ENCODE results near the gene LYRM9.
A peak's percentile ranks its signal among the peaks of the same experiment; 100 is the strongest.
"Not testable (repeated sequence)": the region's sequence is repeated elsewhere in the genome, so short reads cannot be mapped to it uniquely, and the experiment has no call there.

The LYRM9 gene

DNA sequence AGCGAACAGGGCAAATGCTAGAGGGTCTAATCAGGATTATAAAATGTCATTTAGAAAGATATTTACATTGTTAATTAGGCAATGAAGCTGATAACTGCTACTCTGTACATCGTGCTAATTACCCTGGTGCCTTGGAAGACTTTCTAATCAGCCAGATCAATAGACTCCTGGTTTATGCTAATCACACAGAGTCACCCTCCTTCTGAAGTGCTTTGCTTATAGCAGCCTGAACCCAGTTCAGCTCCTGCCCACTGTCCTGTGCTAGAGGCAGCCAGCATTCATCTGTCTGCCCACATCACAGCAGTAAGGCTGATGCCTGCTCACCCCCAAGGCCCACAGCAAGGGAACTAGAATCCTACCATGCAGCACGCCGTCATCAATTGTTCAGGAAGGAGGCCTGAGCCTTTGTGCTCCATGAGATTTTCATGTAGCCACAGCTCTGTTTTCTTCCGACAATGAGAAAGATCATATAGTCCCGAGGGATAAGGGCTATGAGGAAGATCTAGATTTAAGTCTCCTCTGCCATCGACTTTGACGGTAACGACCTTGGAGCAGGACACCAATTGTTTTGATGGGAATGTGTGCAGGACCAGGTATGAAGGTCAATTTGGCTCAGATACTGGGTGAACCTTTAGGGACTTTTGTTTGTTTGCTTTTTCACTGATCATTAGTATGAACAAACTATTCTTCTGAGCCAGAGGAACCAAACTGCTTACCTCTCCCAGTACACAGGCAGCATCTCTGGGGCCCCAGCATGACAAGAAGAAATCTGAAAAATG, 12.5 kb upstream of the LYRM9 start:
- DNase-seq = no peak

DNA sequence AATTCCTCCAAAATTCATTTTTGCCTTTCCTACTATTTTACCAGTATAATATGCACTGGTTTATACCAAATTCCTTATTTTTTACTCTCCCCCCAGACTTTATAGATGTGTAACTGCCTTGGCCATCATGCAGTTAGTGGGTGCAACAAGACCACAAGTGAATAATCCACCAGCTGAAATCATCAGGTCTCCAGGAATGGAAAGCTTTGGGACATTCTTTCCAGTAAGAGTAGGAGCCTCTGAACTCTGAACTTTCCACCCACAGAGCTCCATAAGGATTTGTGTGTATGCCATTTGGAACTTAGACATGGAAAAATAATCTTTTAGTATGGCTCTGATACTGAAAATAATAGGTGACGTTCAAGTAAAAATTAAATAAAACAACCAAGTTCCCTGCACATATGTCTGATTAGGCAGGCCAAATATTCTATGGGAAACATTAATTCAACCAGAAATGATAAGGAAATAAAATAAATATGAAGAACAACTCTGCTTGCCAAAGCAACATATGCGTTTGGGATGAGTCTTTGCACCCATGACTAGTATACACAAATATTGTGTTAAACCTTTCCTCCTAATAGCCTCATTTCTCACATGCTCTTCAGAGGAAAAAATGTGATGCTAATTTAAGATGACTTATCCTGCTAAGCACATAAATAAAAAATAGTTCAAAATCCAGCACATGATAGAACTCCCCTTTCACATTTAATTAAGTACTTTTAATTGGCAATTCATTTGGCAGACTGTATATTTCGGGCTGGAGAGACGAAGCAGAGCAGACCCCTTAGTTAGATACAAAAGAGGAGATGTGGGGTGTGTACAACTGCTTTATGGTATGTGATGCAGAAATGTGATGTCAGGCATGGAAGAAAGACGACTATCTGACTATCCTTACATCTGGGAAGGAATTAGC, 11.6 kb upstream of the LYRM9 start:
- DNase-seq = no peak

DNA sequence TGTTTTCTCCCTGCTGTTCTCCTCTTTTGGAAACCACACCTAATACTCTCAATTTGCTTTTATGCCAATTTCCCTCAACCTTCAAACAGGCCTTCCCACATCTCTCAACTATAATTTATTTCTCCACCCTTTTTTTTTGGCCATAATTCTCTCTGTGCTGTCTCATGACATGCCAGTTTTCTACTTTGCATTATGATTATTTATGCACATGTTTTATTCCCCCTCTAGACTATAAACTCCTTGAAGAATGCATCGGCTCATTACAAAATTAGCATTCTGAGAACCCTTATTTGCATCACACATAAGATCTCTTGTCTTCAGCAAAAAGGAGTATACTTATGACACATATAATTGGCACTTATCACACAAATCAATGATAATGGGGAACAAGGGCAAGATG, 10.9 kb upstream of the LYRM9 start:
- no peak for DNase-seq

DNA sequence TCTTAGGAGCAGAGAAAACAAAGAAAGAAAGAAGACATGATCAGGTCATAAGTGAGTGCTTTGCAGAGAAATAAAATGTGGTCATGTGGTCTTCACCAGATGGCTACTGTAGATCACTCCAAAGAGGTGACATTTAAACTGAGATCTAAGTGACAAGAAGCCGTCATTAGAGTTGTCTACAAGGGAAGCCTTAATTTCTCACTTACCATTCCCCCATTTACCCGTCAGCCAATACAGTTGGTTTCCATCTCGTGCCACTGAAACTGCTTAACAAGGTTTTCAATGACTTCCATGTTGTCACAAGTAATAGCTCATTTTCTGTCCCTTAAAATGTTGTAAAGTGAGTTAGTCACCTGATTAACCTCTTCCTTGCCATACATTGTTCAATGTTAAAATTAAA, 6.4 kb upstream of the LYRM9 start:
- DNase-seq = peak; percentile 42

DNA sequence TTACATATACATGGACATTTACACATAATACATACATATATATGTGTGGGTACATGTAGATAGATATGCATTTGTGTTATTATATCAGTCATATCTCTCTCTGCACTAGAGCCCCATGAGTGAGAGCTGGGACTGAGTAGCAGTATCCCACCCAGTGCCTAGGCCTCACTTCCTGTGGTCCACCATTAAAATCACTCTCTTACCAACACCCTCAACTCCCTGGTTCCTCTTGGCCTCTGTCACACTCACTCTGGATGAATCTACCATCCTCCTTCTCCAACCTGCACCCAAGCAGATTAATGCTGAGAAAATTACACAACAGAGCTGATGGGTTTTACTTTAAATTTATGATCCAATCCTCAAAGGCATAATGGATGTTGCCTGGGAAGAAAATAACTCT, 4.9 kb upstream of the LYRM9 start:
- DNase-seq = no peak

DNA sequence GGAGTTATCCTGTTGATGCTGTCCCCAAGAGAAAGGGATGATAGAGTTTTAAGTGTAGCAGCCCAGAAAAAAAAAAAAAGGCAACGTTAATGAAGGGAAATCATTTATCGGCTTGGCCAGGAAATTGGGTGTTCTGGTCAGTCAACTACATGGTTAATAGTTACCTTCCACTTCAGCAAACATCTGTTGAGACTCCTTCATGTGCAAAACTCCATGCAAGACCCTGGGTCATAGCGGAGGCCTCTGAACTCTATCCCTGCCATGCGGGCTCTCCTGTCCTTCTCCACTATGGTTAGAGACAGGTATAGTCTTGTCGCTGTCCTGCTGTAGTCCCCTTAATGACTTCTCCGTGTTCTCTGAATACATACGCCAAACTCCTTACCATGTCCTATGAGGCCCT, 3.5 kb upstream of the LYRM9 start:
- DNase-seq = no peak

DNA sequence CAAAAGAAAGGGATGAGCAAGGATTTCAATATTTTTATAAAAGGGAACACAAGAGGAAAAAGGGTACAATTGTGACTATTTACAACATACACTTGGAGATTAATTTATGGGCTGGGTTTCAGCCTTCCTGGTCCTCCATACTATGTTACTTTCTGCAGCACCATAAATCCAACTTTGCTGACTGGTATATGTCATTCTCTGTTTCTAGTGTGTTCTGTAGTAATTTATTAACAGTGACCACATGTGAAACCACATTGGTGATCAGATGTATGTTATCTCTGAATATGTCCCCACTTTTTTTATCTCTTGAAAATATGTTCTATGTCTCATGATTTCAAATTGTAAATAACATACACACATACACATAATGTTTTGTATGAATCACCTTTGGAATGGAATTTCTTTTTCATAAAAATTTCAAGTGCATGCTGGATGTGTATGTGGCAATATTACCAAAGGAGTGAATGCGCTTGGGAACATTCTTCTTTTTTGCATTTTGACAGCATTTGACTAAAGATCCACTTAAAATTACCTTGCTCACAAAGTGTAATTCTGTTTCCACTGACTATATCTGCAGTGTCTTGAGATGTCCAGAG, 2.9 kb upstream of the LYRM9 start:
- DNase-seq = no peak

DNA sequence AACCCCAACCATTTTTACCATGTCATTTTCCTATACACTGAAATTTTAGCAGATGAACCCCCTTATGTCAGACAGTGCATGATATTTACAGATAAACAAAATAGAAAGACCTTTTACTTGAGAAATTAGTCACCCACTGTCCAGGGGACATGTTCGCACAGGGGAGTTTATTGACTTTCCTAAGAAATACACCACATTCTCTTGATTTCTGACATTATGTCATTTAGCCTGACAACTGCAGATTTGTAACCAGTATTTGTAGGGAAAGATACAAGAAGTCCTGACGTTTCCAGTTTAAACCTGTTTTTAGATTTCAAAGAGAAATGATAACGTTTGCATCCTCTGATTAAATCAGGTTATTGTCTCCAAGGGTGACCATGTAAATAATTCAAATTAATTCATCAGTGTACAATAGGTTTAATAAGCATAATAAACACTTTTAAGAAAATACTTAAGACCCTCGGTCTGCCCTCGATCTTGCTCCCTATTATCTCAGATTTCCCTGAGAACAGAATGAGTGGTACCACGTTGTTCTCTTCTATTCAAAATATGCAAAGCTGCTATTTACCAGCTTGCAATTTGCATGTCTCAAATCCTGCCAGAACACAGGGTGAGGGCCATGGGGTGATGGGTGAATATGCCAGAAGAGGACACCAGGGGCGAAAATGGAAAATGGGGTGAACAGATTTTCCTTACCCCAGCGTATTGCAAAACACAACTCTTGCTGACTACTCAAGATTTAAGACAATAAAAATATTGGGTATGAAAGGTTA, 2.1 kb upstream of the LYRM9 start:
- DNase-seq = no peak

DNA sequence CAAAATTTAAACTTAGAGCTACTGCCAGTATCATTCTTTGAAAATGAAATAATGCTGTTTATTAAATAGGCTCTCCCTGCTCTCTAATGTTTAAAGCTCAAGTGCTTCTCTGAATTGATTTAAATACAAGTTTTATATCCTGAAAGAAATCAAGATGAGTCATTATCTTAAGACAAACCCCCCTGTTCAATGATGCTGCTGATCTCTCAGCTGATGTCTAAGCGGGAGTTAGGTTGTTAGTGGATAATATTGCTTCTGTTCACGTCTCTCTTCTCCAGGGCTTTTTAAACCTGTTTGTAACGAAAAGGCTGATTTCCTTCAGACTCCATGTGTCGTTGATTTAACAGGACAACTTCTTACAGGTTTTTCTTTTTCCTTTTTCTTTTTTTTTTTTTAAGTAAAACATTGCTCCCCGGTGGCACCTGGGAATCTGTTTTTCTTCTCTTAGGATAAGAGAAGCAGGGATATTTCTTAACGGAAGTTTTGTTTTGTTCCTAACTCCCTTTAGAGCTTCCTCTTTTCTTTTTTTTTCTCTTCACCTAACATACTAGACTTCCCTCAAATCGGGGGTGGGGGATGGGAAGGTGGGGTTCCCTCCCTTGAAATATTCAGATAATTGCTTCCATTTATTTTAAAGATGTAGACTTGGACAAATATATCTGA, 807 bp upstream of the LYRM9 start:
- no peak for DNase-seq

DNA sequence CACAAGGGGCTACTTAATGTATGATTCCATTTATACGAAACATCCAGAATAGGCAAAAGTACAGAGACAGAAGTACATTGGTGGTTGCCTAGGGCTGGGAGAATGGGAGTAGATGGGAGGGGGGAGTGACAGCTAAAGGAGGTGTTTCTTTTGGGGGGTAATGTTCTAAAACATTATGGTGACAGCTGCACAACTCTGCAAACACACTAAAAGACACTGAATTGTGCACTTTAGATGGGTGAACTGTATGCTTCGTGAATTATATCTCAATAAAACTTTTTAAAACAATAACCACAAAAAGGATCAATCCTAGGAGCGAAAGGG, 661 bp downstream of the LYRM9 start:
- no peak for DNase-seq

DNA sequence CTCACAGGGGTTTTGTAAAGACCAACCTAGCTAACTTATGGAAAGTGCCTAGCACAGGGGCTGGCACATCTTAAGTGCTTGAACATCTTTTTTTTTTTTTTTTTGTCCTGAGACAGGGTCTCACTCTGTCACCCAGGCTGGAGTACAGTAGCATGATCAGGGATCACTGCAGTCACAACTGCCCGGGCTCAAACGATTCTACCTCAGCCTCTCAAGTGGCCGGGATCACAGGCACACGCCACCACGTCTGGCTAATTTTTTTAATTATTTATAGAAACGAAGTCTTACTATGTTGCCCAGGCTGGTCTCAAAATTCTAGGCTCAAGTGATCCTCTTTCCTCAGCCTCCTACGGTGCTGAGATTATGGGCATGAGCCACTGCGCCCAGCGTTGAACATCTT, 1.3 kb downstream of the LYRM9 start:
- no peak for DNase-seq

DNA sequence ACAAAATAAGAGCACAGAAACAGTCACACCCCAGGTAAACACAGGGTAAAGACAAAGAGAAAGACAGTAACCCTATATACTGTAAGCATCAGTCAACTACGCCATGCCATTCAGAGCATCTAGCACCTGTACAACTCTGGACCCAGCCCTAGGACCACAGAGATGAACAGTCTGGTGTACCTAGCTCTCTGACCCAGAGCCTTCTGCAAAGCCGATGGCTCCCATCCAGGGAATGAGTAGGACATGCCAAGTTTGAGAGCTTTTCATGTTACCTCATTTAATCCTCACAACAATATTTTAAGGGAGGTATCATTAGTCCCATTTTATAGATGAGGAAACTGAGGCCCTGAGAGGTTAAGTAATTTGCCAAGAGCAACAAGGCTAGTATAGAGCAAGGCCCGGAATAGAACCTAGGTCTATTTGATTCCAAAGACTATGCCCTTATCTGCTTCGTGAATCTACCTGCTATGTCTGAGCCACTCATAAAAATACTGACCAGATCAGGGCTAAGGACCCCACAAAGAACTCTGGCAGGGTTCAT, 3.4 kb downstream of the LYRM9 start:
- no peak for DNase-seq

DNA sequence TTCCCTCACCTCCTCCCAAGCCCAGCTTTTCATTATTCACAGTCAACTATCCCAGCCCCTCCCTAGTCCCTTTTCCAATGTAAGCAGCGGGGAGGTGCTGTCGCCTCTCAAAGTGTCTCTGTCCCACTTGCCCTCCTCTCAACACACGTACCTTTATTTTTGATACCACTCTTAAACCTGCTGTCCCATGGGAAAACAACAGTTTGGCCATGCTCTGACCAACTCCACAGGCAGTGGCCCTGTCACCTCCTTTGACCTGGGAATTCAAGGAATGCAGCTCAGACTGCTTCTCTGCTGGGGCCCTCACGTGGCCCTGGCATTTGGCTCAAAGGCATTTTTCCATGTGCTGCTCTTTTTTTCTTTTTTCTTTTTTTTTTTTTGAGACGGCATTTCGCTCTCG, 4.2 kb downstream of the LYRM9 start:
- no peak for DNase-seq

DNA sequence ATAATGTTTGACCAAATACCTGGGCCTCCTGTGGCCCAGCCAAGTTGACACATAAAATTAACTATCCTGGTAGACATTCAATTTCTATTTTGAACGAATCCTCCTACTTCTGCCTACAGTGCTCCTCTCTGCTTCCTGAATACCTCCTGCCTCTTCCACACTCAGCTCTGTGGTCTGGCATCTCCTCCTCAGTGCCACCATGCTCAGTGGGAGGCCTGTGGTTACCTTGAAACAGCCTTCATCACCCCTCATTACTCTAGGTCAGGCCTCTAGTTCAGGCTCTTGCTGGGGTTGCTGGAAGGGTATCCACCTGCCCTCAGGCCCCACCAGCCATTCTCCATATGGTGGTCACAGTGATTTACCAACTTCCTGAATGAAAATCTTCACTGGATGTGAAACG, 5.1 kb downstream of the LYRM9 start:
- DNase-seq = no peak

DNA sequence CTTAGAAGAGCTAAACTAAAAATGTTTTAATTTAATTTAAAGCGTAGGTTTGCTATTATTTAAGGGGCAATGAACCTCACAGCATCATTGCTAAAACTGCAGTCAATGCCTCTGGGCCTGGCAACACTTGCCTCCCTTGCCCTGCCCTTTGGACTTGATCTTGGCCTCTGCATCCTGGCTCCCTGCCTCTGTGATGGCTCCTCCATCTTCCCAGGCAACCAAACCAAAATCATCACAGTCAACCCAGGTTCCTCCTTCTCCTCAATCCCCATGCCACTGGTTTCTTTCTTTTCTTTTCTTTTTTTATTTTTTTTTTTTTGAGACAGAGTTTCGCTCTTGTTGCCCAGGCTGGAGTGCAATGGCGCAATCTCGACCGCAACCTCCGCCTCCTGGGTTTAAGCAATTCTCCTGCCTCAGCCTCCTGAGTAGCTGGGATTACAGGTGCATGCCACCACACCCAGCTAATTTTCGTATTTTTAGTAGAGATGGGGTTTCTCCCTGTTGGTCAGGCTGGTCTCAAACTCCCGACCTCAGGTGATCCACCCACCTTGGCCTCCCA, 6.7 kb downstream of the LYRM9 start:
- not testable (repeated sequence) for DNase-seq

DNA sequence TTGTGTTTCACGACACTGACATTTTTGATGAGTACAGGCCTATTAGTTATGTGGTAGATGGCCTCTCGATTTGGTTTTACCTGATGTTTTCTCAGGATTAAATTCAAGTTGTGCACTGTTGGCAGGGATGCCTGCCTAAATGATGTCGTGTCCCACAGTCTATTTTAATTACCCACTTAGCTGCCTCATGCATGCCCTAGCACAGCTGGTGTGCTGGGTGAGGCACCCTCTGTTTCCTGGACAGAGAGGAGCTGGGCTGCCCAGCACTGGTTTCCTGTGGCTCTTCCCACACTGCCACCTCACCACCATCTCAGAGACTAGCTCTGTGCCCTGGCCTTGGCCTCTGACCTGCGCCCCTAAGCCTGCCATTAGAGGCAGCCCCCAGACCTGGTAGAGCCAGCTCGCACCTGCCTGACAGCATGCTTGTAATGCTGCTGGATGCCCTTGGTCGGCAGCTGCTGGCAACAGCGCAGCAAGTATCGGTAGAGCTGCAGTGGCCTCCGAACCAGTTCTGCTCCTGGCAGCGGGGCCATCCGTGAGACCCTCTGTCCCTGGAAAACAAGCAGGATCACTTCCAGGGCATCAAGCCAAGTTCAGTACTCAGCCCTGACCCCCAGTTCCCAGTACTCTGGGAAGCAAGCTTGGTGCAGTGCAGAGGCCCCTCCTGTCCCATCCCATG, 10.9 kb downstream of the LYRM9 start:
- no peak for DNase-seq

DNA sequence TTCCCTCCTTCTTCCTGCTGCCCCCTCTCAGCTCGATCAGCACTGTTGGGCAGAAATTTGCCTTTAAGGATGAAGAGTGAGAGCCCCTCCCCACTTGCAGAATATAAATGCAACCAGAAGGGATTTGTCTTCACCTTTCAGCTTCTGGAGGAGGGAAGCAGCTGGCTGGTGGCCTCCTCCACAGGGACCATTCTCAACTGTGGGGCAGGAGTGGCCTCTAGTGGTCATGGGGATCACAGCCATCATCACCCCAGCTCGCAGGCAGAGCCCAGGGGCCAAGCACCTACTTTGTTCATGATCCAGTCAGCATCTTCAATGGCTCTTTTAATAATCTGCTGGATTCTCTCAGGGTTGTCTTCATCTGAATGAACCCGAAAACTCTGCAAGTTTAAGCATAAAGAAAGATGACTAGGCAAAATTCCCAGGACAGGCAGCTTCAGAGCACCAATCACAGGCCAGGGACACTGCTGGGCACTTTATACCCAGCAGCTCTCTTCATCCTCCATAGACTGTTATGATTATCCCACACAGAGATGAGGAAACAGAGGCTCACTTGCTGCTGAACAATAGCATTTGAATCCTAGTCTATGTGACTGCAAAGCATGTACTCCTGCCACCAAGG, 13.1 kb downstream of the LYRM9 start:
- DNase-seq = peak; percentile 82

DNA sequence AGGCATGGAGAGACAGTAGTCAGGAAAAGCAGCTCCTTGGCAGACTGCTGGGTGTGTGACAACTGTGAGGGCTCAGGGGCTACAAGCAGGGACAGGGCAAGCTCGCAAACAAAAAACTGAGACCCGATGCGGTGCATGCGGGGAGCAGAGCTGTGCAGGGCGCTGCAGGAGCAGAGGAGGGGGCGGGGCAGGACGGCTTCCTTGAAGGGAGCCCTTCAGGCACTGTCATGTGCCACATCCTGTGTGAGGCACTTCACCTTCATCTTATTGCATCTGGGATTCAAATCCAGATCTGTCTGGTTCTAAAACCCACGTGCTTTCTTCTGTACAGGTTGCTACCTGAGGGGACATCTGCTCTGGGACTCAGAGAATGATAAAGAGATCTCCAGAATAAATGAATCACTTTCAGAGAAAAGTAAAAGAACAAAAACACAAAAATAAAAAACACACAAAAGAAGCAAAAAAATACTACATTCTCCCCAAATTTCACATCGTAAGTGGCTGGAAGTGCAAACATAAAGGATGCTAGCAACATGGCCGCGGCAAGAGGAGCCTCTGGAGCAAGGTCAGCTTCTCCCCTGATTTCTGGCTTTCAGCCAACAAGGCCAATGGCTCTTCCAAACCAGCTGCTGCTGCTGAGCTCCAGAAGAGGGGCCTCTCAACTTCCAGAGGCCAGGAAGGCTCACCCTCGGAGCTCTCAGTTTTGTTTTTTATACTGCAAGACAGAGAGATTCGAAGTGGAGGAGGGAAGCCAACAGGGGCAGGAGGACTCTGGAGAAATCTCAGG, 14.2 kb downstream of the LYRM9 start:
- DNase-seq = no peak

DNA sequence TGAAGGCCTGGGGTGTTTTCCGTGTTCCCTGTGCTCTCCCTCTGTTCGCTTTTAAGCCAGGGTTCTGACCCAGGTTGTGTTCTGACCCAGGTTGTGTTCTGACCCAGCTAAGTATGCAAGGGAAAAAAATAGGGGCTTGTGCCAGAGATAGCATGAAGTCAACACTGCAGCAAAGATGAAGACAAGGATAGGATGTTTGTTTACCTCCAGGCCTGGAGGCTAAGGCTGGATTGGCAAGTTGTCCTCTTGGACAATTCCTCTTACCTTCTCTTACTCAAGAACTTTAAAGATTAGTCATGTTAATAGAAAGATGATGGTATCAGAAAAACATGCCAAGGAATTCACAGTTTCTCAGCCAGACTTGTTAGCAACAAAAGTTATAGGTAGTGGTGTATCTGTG, 19.4 kb downstream of the LYRM9 start:
- no peak for DNase-seq

DNA sequence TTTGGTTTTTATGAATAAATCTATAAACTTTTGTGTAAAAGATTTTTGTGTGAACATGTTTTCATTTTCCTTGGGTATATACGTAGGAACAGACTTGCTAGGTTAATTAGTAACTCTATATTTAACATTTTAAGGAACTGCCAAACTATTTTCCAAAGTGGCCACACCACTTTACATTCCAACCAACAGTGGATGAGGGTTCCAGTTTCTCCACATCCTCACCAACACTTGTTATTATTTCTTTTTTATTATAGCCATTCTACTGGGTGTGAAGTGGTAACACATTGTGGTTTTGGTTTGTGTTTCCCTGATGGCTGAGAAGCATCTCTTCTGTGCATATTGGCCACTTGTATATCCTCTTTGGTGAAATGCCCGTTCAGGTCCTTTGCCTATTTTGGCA, 20.0 kb downstream of the LYRM9 start:
- no peak for DNase-seq

Measured in NCI-H1436 (cell line).